Panc1 (cell line): ENCODE results near the gene MYL1. TPM values are rescaled to one million over a fixed set of nuclear protein-coding genes. Genes with fewer than 3 reads are reported as not detected.

Experiments
- ATAC-seq: fragments of 200-7000 bp; cut with Tn5 transposase; 2 replicates; pipeline ENCODE4 v1.9.1; 2020; ENCODE audit warnings: mild to moderate bottlenecking, moderate library complexity
- BruUV-seq: library from RNA; stranded (reverse); fragments of 400-500 nt; replicated peaks from 2 replicates; lab custom pipeline; 2021; lab: Mats Ljungman, UMichigan
- CTCF ChIA-PET: fragments of 300-600 bp; sonication (Branson Sonifier 250); formaldehyde crosslinking; loops from one replicate; lab custom pipeline; 2022; ENCODE audit warnings: antibody characterized with exemption; lab: Charles Lee
- POLR2A ChIA-PET: fragments of 300-600 bp; sonication (Branson Sonifier 250); formaldehyde crosslinking; loops from one replicate; lab custom pipeline; 2022; ENCODE audit warnings: antibody characterized with exemption; lab: Charles Lee
- DNase-seq: peaks from one replicate; pipeline ENCODE4 v3.0.0-alpha.2; 2010; ENCODE audit warnings: low read depth, low spot score
- H3K27ac ChIP-seq: 2 replicates; pipeline ENCODE4 v1.5.1; 2011; ENCODE audit warnings: mild to moderate bottlenecking, low read length, inconsistent platforms
- H3K27me3 ChIP-seq: fragments of 200-500 bp; sonication (Bioruptor generic); 2 replicates; pipeline ENCODE4 v1.6.0; 2014; ENCODE audit warnings: low read length, inconsistent platforms; ENCODE audit not compliant: control insufficient read depth, insufficient read depth
- H3K36me3 ChIP-seq: fragments of 200-500 bp; sonication (Bioruptor generic); 2 replicates; pipeline ENCODE4 v1.5.1; 2014; ENCODE audit warnings: inconsistent platforms, mild to moderate bottlenecking, low read length, moderate library complexity; ENCODE audit not compliant: control insufficient read depth, insufficient read depth
- H3K4me1 ChIP-seq: 2 replicates; pipeline ENCODE4 v1.5.1; 2011; ENCODE audit warnings: inconsistent platforms, mild to moderate bottlenecking, low read length, moderate library complexity; ENCODE audit not compliant: control insufficient read depth, insufficient read depth
- H3K4me3 ChIP-seq, 2 experiments: 2 replicates each; pipeline ENCODE4 v1.5.1; 2011 to 2012; ENCODE audit warnings: low read depth in 2 of 2, low read length in 2 of 2, mild to moderate bottlenecking in 2 of 2, inconsistent platforms in 1 of 2, moderate library complexity in 1 of 2
- H3K9me3 ChIP-seq: fragments of 200-500 bp; sonication (Bioruptor generic); 2 replicates; pipeline ENCODE4 v1.5.1; 2014; ENCODE audit warnings: low read depth, mild to moderate bottlenecking, inconsistent platforms, low read length, moderate library complexity; ENCODE audit not compliant: control insufficient read depth, insufficient read depth
- CTCF ChIP-seq: fragments of 450-650 bp; IDR thresholded peaks from 2 replicates; pipeline ENCODE4 v1.5.1; 2017; ENCODE audit warnings: mild to moderate bottlenecking
- POLR2AphosphoS5 ChIP-seq: IDR thresholded peaks from 2 replicates; pipeline ENCODE4 v1.6.1; 2012; ENCODE audit warnings: mild to moderate bottlenecking, low read depth, low read length, moderate library complexity
- in situ Hi-C: cut with HindIII; loops from 2 replicates; pipeline ENCODE4 v1.10.0; 2016; ENCODE audit warnings: low sequenced_read_pairs, low pct_unique_long_range_greater_than_20kb
- intact Hi-C: fragments of 100-400 bp; cut with micrococcal nuclease; formaldehyde crosslinking; loops from one replicate; pipeline ENCODE4 v1.10.0; 2022; ENCODE audit not compliant: unreplicated experiment
- total RNA-seq: library from RNA; stranded (reverse); gene quantifications from one replicate; pipeline ENCODE4 v1.2.1, GENCODE V29; 2021; ENCODE audit not compliant: unreplicated experiment
- TF ChIP-seq, protein P1 (sequence below), 2 experiments: IDR thresholded peaks; 2 replicates each; pipeline ENCODE4 v1.6.1; 2011 to 2012; ENCODE audit warnings: low read depth in 2 of 2, control low read depth in 1 of 2, low read length in 1 of 2, mild to moderate bottlenecking in 1 of 2, moderate library complexity in 1 of 2; ENCODE audit not compliant: insufficient read depth in 1 of 2

The MYL1 gene
- total RNA-seq, 1 experiment from 2014 or later: not detected

GRCh38 chr2:210288408-210288807 is 26.6 kb downstream of the MYL1 start:
- no peaks in the 10 kb centered on the region for H3K4me1 ChIP-seq
- no peak overlapping the region for H3K4me3 ChIP-seq
- DNase-seq (no peak), ATAC-seq (no peak)
- no TSS peak for BruUV-seq
- H3K36me3 ChIP-seq: no peaks in the 10 kb centered on the region
- ChIA-PET POLR2A (no interaction called here), CTCF (no interaction called here)
- no peak overlapping the region for H3K27ac ChIP-seq
- no peaks in the 10 kb centered on the region; the same call in 1 of the 2 replicates for H3K9me3 ChIP-seq
- in situ Hi-C loops: no loop called here
- TF ChIP-seq, protein P1, sequence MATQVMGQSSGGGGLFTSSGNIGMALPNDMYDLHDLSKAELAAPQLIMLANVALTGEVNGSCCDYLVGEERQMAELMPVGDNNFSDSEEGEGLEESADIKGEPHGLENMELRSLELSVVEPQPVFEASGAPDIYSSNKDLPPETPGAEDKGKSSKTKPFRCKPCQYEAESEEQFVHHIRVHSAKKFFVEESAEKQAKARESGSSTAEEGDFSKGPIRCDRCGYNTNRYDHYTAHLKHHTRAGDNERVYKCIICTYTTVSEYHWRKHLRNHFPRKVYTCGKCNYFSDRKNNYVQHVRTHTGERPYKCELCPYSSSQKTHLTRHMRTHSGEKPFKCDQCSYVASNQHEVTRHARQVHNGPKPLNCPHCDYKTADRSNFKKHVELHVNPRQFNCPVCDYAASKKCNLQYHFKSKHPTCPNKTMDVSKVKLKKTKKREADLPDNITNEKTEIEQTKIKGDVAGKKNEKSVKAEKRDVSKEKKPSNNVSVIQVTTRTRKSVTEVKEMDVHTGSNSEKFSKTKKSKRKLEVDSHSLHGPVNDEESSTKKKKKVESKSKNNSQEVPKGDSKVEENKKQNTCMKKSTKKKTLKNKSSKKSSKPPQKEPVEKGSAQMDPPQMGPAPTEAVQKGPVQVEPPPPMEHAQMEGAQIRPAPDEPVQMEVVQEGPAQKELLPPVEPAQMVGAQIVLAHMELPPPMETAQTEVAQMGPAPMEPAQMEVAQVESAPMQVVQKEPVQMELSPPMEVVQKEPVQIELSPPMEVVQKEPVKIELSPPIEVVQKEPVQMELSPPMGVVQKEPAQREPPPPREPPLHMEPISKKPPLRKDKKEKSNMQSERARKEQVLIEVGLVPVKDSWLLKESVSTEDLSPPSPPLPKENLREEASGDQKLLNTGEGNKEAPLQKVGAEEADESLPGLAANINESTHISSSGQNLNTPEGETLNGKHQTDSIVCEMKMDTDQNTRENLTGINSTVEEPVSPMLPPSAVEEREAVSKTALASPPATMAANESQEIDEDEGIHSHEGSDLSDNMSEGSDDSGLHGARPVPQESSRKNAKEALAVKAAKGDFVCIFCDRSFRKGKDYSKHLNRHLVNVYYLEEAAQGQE (IDR thresholded peaks at IDR 0.05; ENCODE audit: insufficient read depth in 1 of 2, low read depth in 2 of 2, low read length in 1 of 2): no peak
- H3K27me3 ChIP-seq: no peaks in the 10 kb centered on the region
- intact Hi-C loops: no loop called here

- no TSS peak for BruUV-seq
- H3K4me1 ChIP-seq: no peaks in the 10 kb centered on the region
- no peak overlapping the region for H3K27ac ChIP-seq
- H3K27me3 ChIP-seq: no peaks in the 10 kb centered on the region
- in situ Hi-C loops (no loop called here), intact Hi-C loops (no loop called here)
- DNase-seq (no peak), ATAC-seq (no peak)
- no peaks in the 10 kb centered on the region; the same call in 1 of the 2 replicates for H3K9me3 ChIP-seq
- POLR2A ChIA-PET: no interaction called here
- TF ChIP-seq CTCF: no peak
- TF ChIP-seq, protein P1 (IDR thresholded peaks at IDR 0.05; ENCODE audit: insufficient read depth in 1 of 2, low read depth in 2 of 2, low read length in 1 of 2): no peak
- no peak for TF ChIP-seq POLR2AphosphoS5
- no peak overlapping the region for H3K4me3 ChIP-seq
- no peaks in the 10 kb centered on the region for H3K36me3 ChIP-seq
- CTCF ChIA-PET: no interaction called here
These were observed 27.7 kb downstream of the MYL1 start for GRCh38 chr2:210287301-210287700.
